ENCODE results near the gene COQ7. TPM values are rescaled to one million over a fixed set of nuclear protein-coding genes. Genes with fewer than 3 reads are reported as not detected.

The COQ7 gene
- total RNA-seq, 3 donors from 2014 or later: 13.8 to 20.2 (median 16.4) TPM

GRCh38 chr16:19089410-19089955 lies 22.1 kb downstream of the COQ7 start:
- Histone ChIP-seq H3K4me3 (no peak overlapping the region), H3K9me3 (no peaks in the 10 kb centered on the region), H3K27me3 (no peaks in the 10 kb centered on the region), H3K36me3 (no peaks in the 10 kb centered on the region), H3K4me1 (no peaks in the 10 kb centered on the region), H3K27ac (no peak overlapping the region)
- TF ChIP-seq POLR2AphosphoS5 (IDR thresholded peaks at IDR 0.05): no peak
- TF ChIP-seq POLR2A (IDR thresholded peaks at IDR 0.05): no peak
- TF ChIP-seq, protein P1, sequence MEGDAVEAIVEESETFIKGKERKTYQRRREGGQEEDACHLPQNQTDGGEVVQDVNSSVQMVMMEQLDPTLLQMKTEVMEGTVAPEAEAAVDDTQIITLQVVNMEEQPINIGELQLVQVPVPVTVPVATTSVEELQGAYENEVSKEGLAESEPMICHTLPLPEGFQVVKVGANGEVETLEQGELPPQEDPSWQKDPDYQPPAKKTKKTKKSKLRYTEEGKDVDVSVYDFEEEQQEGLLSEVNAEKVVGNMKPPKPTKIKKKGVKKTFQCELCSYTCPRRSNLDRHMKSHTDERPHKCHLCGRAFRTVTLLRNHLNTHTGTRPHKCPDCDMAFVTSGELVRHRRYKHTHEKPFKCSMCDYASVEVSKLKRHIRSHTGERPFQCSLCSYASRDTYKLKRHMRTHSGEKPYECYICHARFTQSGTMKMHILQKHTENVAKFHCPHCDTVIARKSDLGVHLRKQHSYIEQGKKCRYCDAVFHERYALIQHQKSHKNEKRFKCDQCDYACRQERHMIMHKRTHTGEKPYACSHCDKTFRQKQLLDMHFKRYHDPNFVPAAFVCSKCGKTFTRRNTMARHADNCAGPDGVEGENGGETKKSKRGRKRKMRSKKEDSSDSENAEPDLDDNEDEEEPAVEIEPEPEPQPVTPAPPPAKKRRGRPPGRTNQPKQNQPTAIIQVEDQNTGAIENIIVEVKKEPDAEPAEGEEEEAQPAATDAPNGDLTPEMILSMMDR (IDR thresholded peaks at IDR 0.05): no peak
- no peak for DNase-seq (ENCODE audit: low spot score in 2 of 2)
- intact Hi-C loops (cut with DNase I; ENCODE audit: low total_unique reads): loop anchor here (10.0 kb wide), 2 partner anchors 285 to 415 kb away; no protein-coding TSS in a partner anchor

- Histone ChIP-seq H3K4me3 (no peak overlapping the region), H3K9me3 (no peaks in the 10 kb centered on the region), H3K4me1 (no peaks in the 10 kb centered on the region), H3K27ac (no peak overlapping the region), H3K36me3 (no peaks in the 10 kb centered on the region), H3K27me3 (no peaks in the 10 kb centered on the region)
- intact Hi-C loops (cut with DNase I; ENCODE audit: low total_unique reads): no loop called here
- DNase-seq (ENCODE audit: low spot score in 2 of 2): no peak
- TF ChIP-seq, protein P1 (IDR thresholded peaks at IDR 0.05): no peak
- TF ChIP-seq POLR2A (IDR thresholded peaks at IDR 0.05) (no peak), POLR2AphosphoS5 (IDR thresholded peaks at IDR 0.05) (no peak)
Observed at GRCh38 chr16:19090916-19091315, 23.5 kb downstream of the COQ7 start.

DNA sequence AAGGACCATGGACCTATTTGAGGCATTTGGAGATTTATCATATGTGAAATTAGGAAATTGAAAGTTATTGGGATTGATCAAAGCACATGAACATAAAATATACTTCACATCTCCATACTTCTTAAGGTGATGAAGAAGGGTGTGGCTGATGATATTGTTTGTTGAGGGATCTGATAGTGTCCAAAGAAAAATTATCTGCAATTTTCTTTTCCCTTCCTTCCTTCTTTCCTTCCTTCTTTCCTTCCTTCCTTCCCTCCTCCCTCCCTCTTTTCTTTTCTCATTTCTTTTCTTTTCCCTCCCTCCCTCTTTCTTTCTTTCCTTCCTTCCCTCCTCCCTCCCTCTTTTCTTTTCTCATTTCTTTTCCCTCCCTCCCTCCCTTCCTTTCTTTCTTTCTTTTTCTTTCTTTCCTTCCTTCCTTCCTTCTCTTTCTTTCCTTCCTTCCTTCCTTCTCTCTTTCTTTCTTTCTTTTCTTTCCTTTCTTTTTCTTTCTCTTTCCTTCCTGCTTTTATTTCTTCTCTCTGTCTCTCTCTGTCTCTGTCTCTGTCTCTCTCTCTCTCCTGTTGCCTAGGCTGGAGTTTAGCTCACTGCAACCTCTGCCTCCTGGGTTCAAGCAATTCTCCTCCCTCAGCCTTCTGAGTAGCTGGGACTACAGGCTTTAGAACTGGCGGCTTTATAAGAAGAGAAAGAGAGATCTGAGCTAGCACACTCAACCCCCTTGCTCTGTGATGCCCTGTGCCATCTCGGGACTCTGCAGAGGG lies 25.4 kb downstream of the COQ7 start:
- no peak for DNase-seq (ENCODE audit: low spot score in 2 of 2)
- H3K27ac ChIP-seq: no peak overlapping the region
- no peak overlapping the region for H3K4me3 ChIP-seq
- H3K27me3 ChIP-seq: no peaks in the 10 kb centered on the region
- intact Hi-C loops (cut with DNase I; ENCODE audit: low total_unique reads): no loop called here
- H3K4me1 ChIP-seq: no peaks in the 10 kb centered on the region
- no peaks in the 10 kb centered on the region for H3K36me3 ChIP-seq
- no peaks in the 10 kb centered on the region for H3K9me3 ChIP-seq
- TF ChIP-seq, protein P1 (IDR thresholded peaks at IDR 0.05): no peak
- TF ChIP-seq POLR2A (IDR thresholded peaks at IDR 0.05) (no peak), POLR2AphosphoS5 (IDR thresholded peaks at IDR 0.05) (no peak)

DNA sequence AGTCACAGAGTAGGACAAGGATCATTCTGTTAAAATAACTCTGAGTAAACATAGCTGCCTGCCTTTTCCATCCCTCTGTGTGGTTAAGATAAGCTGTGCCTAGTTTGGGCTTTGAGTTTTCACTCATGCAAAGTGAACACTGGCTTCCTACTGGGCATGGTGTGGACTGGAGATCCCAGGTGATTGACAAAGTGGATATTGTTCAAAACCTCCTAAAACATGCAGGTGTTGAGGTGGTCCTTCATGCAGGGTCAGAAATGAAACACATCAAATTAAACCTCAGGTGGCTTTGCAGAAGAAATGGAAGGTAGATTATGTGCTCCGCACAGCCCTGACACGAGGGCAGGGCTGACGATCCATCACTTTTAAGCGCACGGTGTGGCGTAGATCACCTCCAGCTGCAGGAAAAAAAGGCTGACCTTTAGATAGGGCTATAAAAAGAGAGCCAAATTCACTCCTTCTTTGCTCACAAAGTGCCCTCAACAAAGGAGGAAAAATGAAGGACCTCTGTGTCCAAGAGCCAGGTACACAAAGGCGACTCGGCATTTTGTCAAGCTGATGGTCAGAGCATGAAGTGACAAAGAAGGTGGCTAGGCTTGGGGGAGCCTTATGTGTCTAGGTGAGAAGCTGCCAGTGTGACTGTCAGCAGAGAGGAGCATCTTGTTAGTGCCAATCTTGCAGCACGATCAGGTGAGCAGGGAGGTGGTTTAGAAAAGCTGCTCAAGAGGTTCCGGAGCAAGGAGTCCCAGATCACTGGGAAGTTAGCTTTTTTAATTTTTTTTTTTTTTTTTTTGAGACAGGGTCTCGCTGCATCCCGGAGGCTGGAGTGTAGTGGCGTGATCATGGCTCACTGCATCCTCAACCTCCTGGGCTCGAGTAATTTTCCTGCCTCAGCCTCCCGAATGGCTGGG lies 26.5 kb downstream of the COQ7 start:
- Histone ChIP-seq H3K27ac (no peak overlapping the region), H3K36me3 (no peaks in the 10 kb centered on the region), H3K4me3 (no peak overlapping the region), H3K9me3 (no peaks in the 10 kb centered on the region), H3K4me1 (no peaks in the 10 kb centered on the region), H3K27me3 (no peaks in the 10 kb centered on the region)
- DNase-seq (ENCODE audit: low spot score in 2 of 2): no peak
- TF ChIP-seq POLR2AphosphoS5 (IDR thresholded peaks at IDR 0.05) (no peak), POLR2A (IDR thresholded peaks at IDR 0.05) (no peak)
- TF ChIP-seq, protein P1 (IDR thresholded peaks at IDR 0.05): no peak
- intact Hi-C loops (cut with DNase I; ENCODE audit: low total_unique reads): no loop called here

Data from breast epithelium (tissue), 4 donors.